Vagina (tissue), 2 donors: ENCODE data around the gene ALPK1.

ENCODE experiments used
- POLR2A ChIP-seq, 2 donors: fragments of 450-650 bp; IDR thresholded peaks; one replicate each; pipeline ENCODE4 v1.6.1; 2017; ENCODE audit warnings: antibody characterized with exemption in 2 of 2, mild to moderate bottlenecking in 2 of 2, moderate library complexity in 2 of 2
- POLR2AphosphoS5 ChIP-seq, 2 donors: sonication (generic); formaldehyde crosslinking; IDR thresholded peaks; one replicate each; pipeline ENCODE4 v1.9.0; 2017; ENCODE audit warnings: antibody characterized with exemption in 2 of 2, mild to moderate bottlenecking in 2 of 2, low read depth in 1 of 2; ENCODE audit not compliant: insufficient read depth in 1 of 2
- TF ChIP-seq, protein P1 (sequence below), 3 experiments: fragments of 450-650 bp in 2 of 3; fragments of 200-600 bp in 1 of 3; sonication (generic) in 1 of 3; IDR thresholded peaks; one replicate each; pipeline ENCODE4 v1.5.1; 2017 to 2019; ENCODE audit warnings: antibody characterized with exemption in 3 of 3, mild to moderate bottlenecking in 2 of 3, moderate library complexity in 2 of 3

GRCh38 chr4:112410364-112410763 lies 113.2 kb downstream of the ALPK1 start:
- TF ChIP-seq, protein P1, sequence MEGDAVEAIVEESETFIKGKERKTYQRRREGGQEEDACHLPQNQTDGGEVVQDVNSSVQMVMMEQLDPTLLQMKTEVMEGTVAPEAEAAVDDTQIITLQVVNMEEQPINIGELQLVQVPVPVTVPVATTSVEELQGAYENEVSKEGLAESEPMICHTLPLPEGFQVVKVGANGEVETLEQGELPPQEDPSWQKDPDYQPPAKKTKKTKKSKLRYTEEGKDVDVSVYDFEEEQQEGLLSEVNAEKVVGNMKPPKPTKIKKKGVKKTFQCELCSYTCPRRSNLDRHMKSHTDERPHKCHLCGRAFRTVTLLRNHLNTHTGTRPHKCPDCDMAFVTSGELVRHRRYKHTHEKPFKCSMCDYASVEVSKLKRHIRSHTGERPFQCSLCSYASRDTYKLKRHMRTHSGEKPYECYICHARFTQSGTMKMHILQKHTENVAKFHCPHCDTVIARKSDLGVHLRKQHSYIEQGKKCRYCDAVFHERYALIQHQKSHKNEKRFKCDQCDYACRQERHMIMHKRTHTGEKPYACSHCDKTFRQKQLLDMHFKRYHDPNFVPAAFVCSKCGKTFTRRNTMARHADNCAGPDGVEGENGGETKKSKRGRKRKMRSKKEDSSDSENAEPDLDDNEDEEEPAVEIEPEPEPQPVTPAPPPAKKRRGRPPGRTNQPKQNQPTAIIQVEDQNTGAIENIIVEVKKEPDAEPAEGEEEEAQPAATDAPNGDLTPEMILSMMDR (IDR thresholded peaks at IDR 0.05) = no peak
- no peak for TF ChIP-seq POLR2AphosphoS5 (IDR thresholded peaks at IDR 0.05; ENCODE audit: insufficient read depth in 1 of 2, low read depth in 1 of 2)
- no peak for TF ChIP-seq POLR2A (IDR thresholded peaks at IDR 0.05)
